SHP77 (cell line): Measurements from ENCODE around the gene GPATCH8.
"Not testable (repeated sequence)": the region's sequence is repeated elsewhere in the genome, so short reads cannot be mapped to it uniquely, and the experiment has no call there.

Experiments
- DNase-seq, 2 experiments: peaks; one replicate each; lab custom pipeline; 2025; lab: John Stamatoyannopoulos, UW

The GPATCH8 gene

DNA sequence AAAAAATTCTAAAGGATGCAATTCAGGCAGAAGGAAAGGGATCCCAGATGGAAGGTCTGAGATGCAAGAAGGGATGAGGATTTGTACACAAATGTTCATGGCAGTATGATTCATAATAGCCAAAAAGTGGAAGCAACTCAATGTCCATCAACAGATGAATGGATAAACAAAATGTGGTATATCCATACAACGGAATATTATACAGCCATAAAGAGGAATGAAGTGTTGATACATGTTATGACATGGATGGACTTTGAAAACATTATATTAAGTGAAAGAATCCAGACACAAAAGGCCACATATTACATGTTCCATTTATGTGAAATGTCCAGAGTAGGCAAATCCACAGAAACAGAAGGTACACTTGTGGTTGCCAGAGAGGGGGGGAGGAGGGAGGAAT, 23.9 kb upstream of the GPATCH8 start:
- no peak for DNase-seq

GRCh38 chr17:44523672-44523972, 20.4 kb upstream of the GPATCH8 start:
- no peak for DNase-seq

DNA sequence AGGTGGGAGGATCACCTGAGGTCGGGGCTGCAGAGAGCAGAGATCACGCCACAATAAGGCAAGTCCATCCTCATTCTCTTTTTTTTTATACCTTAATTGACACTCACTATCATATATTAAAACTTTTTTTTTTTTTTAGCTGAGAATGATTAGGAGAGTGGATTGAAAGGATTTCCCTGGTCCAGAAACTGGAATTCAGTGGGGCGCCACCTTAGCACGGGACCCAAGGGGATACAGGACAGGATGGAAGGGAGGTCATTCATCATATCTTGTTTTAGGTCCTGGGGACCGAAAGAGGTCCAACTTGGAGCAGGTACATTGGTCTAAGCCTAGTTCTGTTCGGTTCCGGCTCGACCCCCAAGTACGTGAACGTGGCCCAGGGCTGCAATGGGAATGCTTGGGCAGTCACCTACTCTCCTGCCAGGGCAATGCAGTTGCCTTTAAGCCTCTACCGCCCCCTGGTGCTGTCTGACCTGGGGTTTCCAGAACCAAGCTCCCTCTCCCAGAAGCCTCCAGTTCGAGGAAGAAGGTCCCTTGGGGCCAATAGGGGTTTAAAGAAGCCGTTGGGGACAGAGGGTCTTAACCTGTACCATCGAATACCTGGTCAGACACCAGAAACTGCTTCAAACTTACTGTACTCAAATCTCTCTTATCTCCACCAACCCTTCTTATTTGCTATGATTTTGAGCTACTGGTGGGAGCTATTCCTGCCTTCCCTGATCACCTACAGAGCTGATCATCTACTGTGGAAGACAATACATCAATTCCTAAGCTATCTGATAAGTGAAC, 19.9 kb upstream of the GPATCH8 start:
- peak; percentile 34 to 75 for DNase-seq

GRCh38 chr17:44518032-44518431, 14.8 kb upstream of the GPATCH8 start:
- no peak for DNase-seq

GRCh38 chr17:44511241-44512134, 8.3 kb upstream of the GPATCH8 start:
- peak in 1 of 2 experiments; percentile 3 for DNase-seq

- DNase-seq, result not testable (repeated sequence)
Observed at GRCh38 chr17:44506939-44507604, 3.9 kb upstream of the GPATCH8 start.

- no peak for DNase-seq
Observed at GRCh38 chr17:44502598-44503146, 534 bp downstream of the GPATCH8 start.

GRCh38 chr17:44501866-44502375, 1.3 kb downstream of the GPATCH8 start:
- no peak for DNase-seq

DNA sequence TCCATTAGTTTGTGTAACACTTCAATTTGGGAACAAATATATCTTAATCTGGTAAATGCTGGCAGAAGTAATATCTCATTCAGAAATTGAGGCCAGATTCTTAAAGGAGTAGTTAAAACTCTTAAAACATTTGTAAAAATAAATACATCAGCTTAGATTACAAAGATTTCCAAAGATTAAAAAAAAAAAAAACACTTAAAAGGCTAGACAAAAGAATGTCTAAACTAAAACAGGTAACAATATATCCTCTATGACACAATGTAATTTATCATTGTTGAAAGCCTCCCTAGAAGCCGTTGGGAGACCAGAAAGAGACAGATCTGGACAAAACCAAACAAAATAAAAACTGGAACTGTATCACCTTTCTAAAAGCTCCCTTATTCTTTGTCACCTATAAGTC, 3.5 kb downstream of the GPATCH8 start:
- DNase-seq, result no peak

- DNase-seq, result no peak
Observed at GRCh38 chr17:44496815-44497214, 6.4 kb downstream of the GPATCH8 start.

DNA sequence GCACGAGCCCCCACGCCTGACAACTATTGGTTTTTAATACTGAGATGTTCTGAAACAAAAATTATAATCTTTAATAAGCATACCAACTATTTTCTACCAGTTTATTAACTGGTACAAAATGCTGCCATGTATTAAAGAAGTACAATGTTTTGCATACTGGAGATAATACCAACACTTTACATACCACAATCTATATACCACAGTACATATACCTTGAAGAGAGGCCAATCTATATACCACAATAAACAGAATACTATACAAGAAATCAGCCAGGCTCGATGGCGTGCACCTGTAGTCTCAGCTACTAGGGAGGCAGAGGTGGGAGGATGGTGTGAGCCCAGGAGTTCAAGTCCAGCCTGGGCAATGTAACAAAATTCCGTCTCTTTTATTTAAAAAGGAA, 9.9 kb downstream of the GPATCH8 start:
- DNase-seq, result no peak

DNA sequence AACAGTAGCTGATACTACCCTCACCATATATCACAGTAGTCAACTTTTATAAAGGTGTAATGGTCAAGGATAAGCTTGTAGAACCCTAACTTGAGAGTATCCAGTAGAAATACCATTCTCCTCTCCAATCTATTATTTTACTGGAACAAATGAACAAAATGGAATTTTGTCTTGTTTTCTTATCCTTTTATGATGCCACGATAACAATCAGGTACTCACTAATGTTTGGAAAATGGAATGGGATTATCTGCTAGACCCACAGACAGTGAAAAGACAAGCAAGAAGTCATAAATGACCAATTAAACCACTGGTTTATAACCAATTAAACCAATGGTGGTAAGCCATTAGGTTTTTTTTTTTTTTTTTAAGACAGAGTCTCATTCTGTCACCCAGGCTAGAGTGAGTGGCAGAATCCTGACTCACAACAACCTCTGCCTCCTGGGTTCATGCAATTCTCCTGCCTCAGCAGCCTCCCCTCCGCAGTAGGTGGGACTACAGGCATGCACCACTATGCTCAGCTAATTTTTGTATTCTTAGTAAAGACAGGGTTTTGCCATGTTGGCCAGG, 10.4 kb downstream of the GPATCH8 start:
- DNase-seq, result no peak

- DNase-seq, result no peak
Observed at GRCh38 chr17:44489581-44489980, 13.6 kb downstream of the GPATCH8 start.

DNA sequence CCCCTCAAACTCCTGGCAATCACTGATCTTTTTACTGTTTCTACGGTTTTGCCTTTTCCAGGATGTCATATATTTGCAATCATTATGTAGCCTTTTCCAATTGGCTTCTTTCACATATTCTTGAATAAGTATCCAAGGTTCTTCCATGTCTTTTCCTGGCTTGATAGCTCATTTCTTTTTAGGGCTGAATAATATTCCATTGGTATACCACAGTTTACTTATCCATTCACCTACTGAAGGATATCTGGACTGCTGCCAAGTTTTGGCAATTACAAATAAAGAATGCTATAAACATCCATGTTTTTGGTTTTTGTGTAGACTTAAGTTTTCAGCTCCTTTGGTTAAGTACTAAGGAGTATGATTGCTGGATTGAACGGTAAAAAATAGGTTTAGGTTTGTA, 16.0 kb downstream of the GPATCH8 start:
- DNase-seq, result no peak

DNA sequence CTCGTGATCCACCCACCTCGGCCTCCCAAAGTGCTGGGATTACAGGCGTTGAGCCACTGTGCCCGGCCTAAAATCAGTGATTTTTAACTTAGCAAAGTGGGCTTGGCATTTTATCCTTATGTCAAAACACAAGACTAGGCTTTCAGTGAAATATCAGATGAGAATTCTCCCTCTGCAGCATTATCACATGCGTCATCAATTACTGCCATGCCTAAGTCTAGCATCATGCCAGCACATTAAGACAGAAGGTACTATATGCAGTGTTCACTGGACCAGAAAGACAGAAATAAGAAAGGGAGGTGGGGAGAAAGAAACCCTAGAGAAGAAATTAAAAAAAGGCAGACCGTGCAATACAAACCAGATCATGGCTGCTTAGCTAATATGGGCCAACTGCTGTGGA, 29.8 kb downstream of the GPATCH8 start:
- no peak for DNase-seq

DNA sequence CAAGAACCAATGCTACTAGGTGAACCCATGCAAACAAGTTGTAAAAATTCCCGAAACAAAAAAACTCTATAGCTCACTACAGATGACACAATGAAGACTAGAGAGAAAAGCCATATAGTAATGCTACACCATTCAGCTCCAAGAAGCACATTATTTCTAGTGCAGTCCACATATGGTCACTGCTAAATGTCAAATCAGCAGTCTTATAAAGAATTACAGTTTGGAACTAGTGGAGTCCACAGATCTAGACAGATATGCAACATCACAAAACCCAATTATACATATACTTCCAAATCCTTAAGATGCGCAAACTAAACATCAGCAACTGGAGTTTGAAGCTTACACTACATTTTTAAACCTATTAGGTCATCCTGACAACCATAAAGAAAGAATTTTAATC, 33.5 kb downstream of the GPATCH8 start:
- DNase-seq, result no peak

DNA sequence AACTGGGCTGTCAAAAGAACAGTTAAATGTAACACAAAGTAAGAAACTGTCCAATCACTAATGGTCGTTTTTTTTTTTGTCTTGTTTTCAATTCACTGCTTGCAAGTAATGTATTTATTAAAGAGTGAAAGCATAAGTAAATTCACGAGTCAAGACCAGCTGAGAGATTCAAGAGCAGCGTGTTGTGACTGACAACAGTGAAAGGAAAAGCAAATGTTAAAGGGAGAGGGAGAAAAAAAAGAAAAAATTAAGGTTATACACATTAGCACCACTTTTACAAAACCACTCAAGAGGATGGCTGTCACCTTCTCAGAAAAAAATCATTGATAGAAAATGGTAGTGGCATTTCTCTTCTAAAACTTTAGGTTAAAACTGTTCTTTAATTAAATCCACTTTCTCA, 36.1 kb downstream of the GPATCH8 start:
- no peak for DNase-seq

- DNase-seq, result no peak
Observed at GRCh38 chr17:44466339-44466738, 36.9 kb downstream of the GPATCH8 start.

- no peak for DNase-seq
Observed at GRCh38 chr17:44465897-44466296, 37.3 kb downstream of the GPATCH8 start.

GRCh38 chr17:44465276-44465675, 37.9 kb downstream of the GPATCH8 start:
- DNase-seq, result no peak

DNA sequence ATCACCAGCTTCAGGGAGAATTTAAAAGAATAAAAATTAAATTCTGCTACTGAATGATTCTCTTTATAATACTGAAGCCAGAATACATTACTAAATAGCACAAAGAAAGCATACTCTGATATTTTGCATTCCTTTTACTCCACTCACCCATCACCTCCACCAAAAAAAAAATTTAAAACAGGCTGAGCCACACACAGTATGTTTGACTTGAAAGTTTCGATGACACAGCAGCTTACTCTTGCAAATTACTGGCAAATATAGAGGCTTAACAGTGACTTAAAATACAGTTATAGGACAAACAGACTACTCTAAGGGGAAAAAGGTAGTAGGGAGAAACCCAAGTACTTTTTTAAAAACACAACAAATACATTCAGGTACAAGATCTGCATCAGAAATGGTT, 39.2 kb downstream of the GPATCH8 start:
- no peak for DNase-seq

DNA sequence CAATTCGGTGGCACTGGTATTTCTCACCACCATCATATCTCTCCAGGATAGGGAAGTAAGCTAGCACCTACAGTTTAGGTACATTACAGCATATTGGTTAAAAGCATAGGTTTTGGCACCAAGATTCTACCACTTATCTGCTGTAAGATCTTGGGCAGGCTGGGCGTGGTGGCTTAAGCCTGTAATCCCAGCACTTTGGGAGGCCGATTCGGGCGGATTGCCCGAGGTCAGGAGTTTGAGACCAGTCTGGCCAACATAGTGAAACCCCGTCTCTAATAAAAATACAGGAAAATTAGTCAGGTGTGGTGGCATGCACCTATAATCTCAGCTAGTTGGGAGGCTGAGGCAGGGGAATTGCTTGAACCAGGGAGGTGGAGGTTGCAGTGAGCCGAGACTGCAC, 51.4 kb downstream of the GPATCH8 start:
- DNase-seq, result no peak
